Lung (tissue), 12 donors: ENCODE measurements around the gene DNAJB5. TPM values are rescaled to one million over a fixed set of nuclear protein-coding genes. Genes with fewer than 3 reads are reported as not detected.

Source experiments
- ATAC-seq: fragments of 200-7000 bp; cut with Tn5 transposase; one replicate; pipeline ENCODE4 v1.9.1; 2020; ENCODE audit warnings: moderate number of reproducible peaks; ENCODE audit not compliant: insufficient read depth, low FRiP score
- DNase-seq, 3 donors: peaks; one replicate each; pipeline ENCODE4 v3.0.0-alpha.2; 2013 to 2017
- H3K27ac ChIP-seq, 2 donors: one replicate each; pipeline ENCODE4 v1.5.1; 2013; ENCODE audit warnings: mild to moderate bottlenecking in 2 of 2, moderate library complexity in 2 of 2, control low read depth in 1 of 2, inconsistent platforms in 1 of 2, low read depth in 1 of 2, low read length in 1 of 2
- H3K27me3 ChIP-seq, 3 donors: one replicate each; pipeline ENCODE4 v1.5.1; 2013; ENCODE audit warnings: low read length in 2 of 3; ENCODE audit not compliant: control insufficient read depth in 3 of 3, insufficient read depth in 3 of 3
- H3K36me3 ChIP-seq, 4 donors: one replicate each; pipeline ENCODE4 v1.5.1; 2013; ENCODE audit warnings: low read length in 4 of 4, mild to moderate bottlenecking in 1 of 4, moderate library complexity in 1 of 4; ENCODE audit not compliant: control insufficient read depth in 4 of 4, insufficient read depth in 4 of 4
- H3K4me1 ChIP-seq, 5 donors: one replicate each; pipeline ENCODE4 v1.5.1; 2013; ENCODE audit warnings: low read length in 5 of 5, mild to moderate bottlenecking in 2 of 5, moderate library complexity in 1 of 5; ENCODE audit not compliant: control insufficient read depth in 5 of 5, insufficient read depth in 5 of 5
- H3K4me3 ChIP-seq: one replicate; pipeline ENCODE4 v1.5.1; 2013; ENCODE audit warnings: mild to moderate bottlenecking, control low read depth, moderate library complexity
- H3K9ac ChIP-seq, 2 donors: one replicate each; pipeline ENCODE4 v1.5.1; 2013; ENCODE audit warnings: low read length in 2 of 2, control low read depth in 1 of 2; ENCODE audit not compliant: insufficient read depth in 1 of 2
- H3K9me3 ChIP-seq, 4 donors: one replicate each; pipeline ENCODE4 v1.5.1; 2013; ENCODE audit warnings: low read length in 3 of 4, mild to moderate bottlenecking in 1 of 4, moderate library complexity in 1 of 4; ENCODE audit not compliant: control insufficient read depth in 4 of 4, insufficient read depth in 3 of 4
- WGBS, 2 donors: extraction: QIAGEN DNeasy Blood & Tissue Kit; methylation state at CpG; one replicate each; pipeline ENCODE4 v1.1.7; 2013; 5-methylcytosine and 5-hydroxymethylcytosine counted together
- polyA plus RNA-seq, 2 donors: library from polyadenylated mRNA; stranded (reverse); fragments of 200-250 nt; gene quantifications; one replicate each; pipeline ENCODE4 v1.2.1, GENCODE V29; 2013
- total RNA-seq, 2 donors: library from RNA; depleted of rRNA in 1 of 2; stranded (reverse); fragments of >200 nt in 1 of 2; gene quantifications; one replicate each; pipeline ENCODE4 v1.2.1, GENCODE V29; 2014 to 2021
- TF ChIP-seq, protein P1 (sequence below): IDR thresholded peaks from 2 replicates; pipeline ENCODE4 v1.5.1; 2012; ENCODE audit warnings: mild to moderate bottlenecking; ENCODE audit errors: control extremely low read depth, extremely low read depth
- donor health status: control.
- donor health status: control.
- donor health status: Bipolar disorder and iron deficiency.
- donor health status: healthy.
- donor health status: DM: yes; HTN: yes; CAD: no.

The DNAJB5 gene
- total and polyA plus RNA-seq, 4 donors = 4.5 to 10.3 (median 6.9) TPM

- TF ChIP-seq, protein P1, sequence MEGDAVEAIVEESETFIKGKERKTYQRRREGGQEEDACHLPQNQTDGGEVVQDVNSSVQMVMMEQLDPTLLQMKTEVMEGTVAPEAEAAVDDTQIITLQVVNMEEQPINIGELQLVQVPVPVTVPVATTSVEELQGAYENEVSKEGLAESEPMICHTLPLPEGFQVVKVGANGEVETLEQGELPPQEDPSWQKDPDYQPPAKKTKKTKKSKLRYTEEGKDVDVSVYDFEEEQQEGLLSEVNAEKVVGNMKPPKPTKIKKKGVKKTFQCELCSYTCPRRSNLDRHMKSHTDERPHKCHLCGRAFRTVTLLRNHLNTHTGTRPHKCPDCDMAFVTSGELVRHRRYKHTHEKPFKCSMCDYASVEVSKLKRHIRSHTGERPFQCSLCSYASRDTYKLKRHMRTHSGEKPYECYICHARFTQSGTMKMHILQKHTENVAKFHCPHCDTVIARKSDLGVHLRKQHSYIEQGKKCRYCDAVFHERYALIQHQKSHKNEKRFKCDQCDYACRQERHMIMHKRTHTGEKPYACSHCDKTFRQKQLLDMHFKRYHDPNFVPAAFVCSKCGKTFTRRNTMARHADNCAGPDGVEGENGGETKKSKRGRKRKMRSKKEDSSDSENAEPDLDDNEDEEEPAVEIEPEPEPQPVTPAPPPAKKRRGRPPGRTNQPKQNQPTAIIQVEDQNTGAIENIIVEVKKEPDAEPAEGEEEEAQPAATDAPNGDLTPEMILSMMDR = no peak
- 91 to 92% methylated on average over 6 of the region's 6 CpGs for WGBS, 2 donors
- Histone ChIP-seq H3K4me1 (peaks cover 0 to 1% (median 0%) of the 10 kb centered on the region in 5 donors), H3K9me3 (no peaks in the 10 kb centered on the region), H3K36me3 (peaks cover 3 to 37% (median 6%) of the 10 kb centered on the region in 4 donors), H3K9ac (no peak overlapping the region), H3K4me3 (no peak overlapping the region), H3K27me3 (no peaks in the 10 kb centered on the region), H3K27ac (no peak overlapping the region)
- ATAC-seq (no peak), DNase-seq (no peak)
These were observed 53.5 kb downstream of the DNAJB5 start for GRCh38 chr9:35042891-35043545.

- Histone ChIP-seq H3K27me3 (no peaks in the 10 kb centered on the region), H3K27ac (no peak overlapping the region), H3K4me3 (no peak overlapping the region), H3K36me3 (peaks cover 6 to 39% (median 10%) of the 10 kb centered on the region in 4 donors), H3K4me1 (peaks cover 0 to 1% (median 0%) of the 10 kb centered on the region in 5 donors), H3K9me3 (no peaks in the 10 kb centered on the region), H3K9ac (no peak overlapping the region)
- no peak for ATAC-seq
- WGBS, 2 donors = 92% methylated on average over 3 of the region's 3 CpGs
- DNase-seq = no peak
- TF ChIP-seq, protein P1 = no peak
These were observed 54.5 kb downstream of the DNAJB5 start for GRCh38 chr9:35044071-35044470.

Other genes with a start within 250 kb of the DNAJB5 start
- gene PHF24, start 31.5 kb upstream of the DNAJB5 start, total RNA-seq = 1 to 10 TPM in 1 of 2 donors, under 1 TPM in 1; 0.48 to 1.0 TPM
- under 1 TPM; 0.10 to 0.14 TPM for gene PHF24, start 31.5 kb upstream of the DNAJB5 start, polyA plus RNA-seq
- 100 to 1,000 TPM; 164 to 249 TPM for gene VCP, start 82.9 kb downstream of the DNAJB5 start, total RNA-seq
- 100 to 1,000 TPM in 1 of 2 donors, 10 to 100 TPM in 1; 58.5 to 193 TPM for gene VCP, start 82.9 kb downstream of the DNAJB5 start, polyA plus RNA-seq
- gene FANCG, start 90.2 kb downstream of the DNAJB5 start, total RNA-seq = 10 to 100 TPM; 15.2 to 15.4 TPM
- gene FANCG, start 90.2 kb downstream of the DNAJB5 start, polyA plus RNA-seq = 10 to 100 TPM in 1 of 2 donors, 1 to 10 TPM in 1; 7.2 to 20.6 TPM
- 10 to 100 TPM; 20.4 to 38.1 TPM for gene PIGO, start 106.8 kb downstream of the DNAJB5 start, total RNA-seq
- gene PIGO, start 106.8 kb downstream of the DNAJB5 start, polyA plus RNA-seq = 10 to 100 TPM; 13.8 to 20.0 TPM
- gene STOML2, start 113.4 kb downstream of the DNAJB5 start, total RNA-seq = 10 to 100 TPM; 64.9 to 96.5 TPM
- 100 to 1,000 TPM in 1 of 2 donors, 10 to 100 TPM in 1; 50.3 to 116 TPM for gene STOML2, start 113.4 kb downstream of the DNAJB5 start, polyA plus RNA-seq
- gene ATOSB, start 126.1 kb downstream of the DNAJB5 start, total RNA-seq = 10 to 100 TPM in 1 of 2 donors, 1 to 10 TPM in 1; 9.5 to 31.9 TPM
- 10 to 100 TPM; 14.0 to 32.0 TPM for gene ATOSB, start 126.1 kb downstream of the DNAJB5 start, polyA plus RNA-seq
- gene UNC13B, start 172.3 kb downstream of the DNAJB5 start, total RNA-seq = 100 to 1,000 TPM in 1 of 2 donors, 10 to 100 TPM in 1; 94.9 to 102 TPM
- 10 to 100 TPM; 25.8 to 34.0 TPM for gene UNC13B, start 172.3 kb downstream of the DNAJB5 start, polyA plus RNA-seq